HG02642 (cell line): Measurements from ENCODE around the gene C11orf65.
"Not testable (repeated sequence)": the region's sequence is repeated elsewhere in the genome, so short reads cannot be mapped to it uniquely, and the experiment has no call there.

Source experiments
- ATAC-seq: cut with Tn5 transposase; IDR thresholded peaks from one replicate; pipeline ENCODE4 v1.9.1; 2021; ENCODE audit warnings: mild to moderate bottlenecking; ENCODE audit not compliant: unreplicated experiment, poor library complexity

The C11orf65 gene

GRCh38 chr11:108373505-108373904, 93.8 kb downstream of the C11orf65 start:
- not testable (repeated sequence) for ATAC-seq

GRCh38 chr11:108370990-108371389, 96.3 kb downstream of the C11orf65 start:
- no peak for ATAC-seq

- ATAC-seq, result no peak
Observed at GRCh38 chr11:108370315-108370714, 97.0 kb downstream of the C11orf65 start.

- no peak for ATAC-seq
Observed at GRCh38 chr11:108369064-108369463, 98.3 kb downstream of the C11orf65 start.

- no peak for ATAC-seq
Observed at GRCh38 chr11:108368134-108368533, 99.2 kb downstream of the C11orf65 start.

GRCh38 chr11:108364159-108364558, 103.2 kb downstream of the C11orf65 start:
- ATAC-seq, result no peak

GRCh38 chr11:108351468-108351867, 115.9 kb downstream of the C11orf65 start:
- no peak for ATAC-seq

GRCh38 chr11:108346451-108346850, 120.9 kb downstream of the C11orf65 start:
- no peak for ATAC-seq

GRCh38 chr11:108345767-108346166, 121.6 kb downstream of the C11orf65 start:
- no peak for ATAC-seq

GRCh38 chr11:108343714-108344113, 123.6 kb downstream of the C11orf65 start:
- ATAC-seq, result no peak

- no peak for ATAC-seq
Observed at GRCh38 chr11:108341654-108342053, 125.7 kb downstream of the C11orf65 start.

- ATAC-seq, result no peak
Observed at GRCh38 chr11:108340973-108341372, 126.4 kb downstream of the C11orf65 start.

GRCh38 chr11:108338750-108339149, 128.6 kb downstream of the C11orf65 start:
- ATAC-seq, result no peak

GRCh38 chr11:108333403-108333899, 133.9 kb downstream of the C11orf65 start:
- ATAC-seq, result no peak
